Adrenal gland (tissue), 12 donors: Measurements from ENCODE around the gene CASP6. TPM values are rescaled to one million over a fixed set of nuclear protein-coding genes. Genes with fewer than 3 reads are reported as not detected.
A peak's percentile ranks its signal among the peaks of the same experiment; 100 is the strongest.

Source experiments
- DNase-seq, 7 donors: peaks; one replicate each; pipeline ENCODE4 v3.0.0-alpha.2; 2019 to 2020
- H3K27ac ChIP-seq, 5 donors: fragments of 200-600 bp; sonication (generic) in 4 of 5; 1 replicate in 3 of 5; 2 replicates in 2 of 5; pipeline versions ENCODE4 v1.5.1 to v1.8.0; 2016 to 2020; ENCODE audit warnings: mild to moderate bottlenecking in 1 of 5
- H3K27me3 ChIP-seq: fragments of 200-600 bp; 2 replicates; pipeline ENCODE4 v1.8.0; 2021
- H3K36me3 ChIP-seq, 2 donors: fragments of 200-600 bp; replicated peaks in 1 of 2; 1 replicate in 1 of 2; 2 replicates in 1 of 2; pipeline versions ENCODE4 v1.5.1 to v1.8.0; 2018 to 2022
- H3K4me1 ChIP-seq, 2 donors: fragments of 200-600 bp; replicated peaks in 1 of 2; 1 replicate in 1 of 2; 2 replicates in 1 of 2; pipeline versions ENCODE4 v1.5.1 to v1.8.0; 2018 to 2021
- H3K4me3 ChIP-seq, 4 donors: fragments of 200-600 bp; sonication (generic) in 3 of 4; one replicate each; pipeline ENCODE4 v1.5.1; 2016 to 2018
- H3K9me3 ChIP-seq, 3 donors: fragments of 200-600 bp; sonication (generic) in 1 of 3; replicated peaks in 1 of 3; 1 replicate in 2 of 3; 2 replicates in 1 of 3; pipeline versions ENCODE4 v1.5.1 to v1.8.0; 2016 to 2021
- CTCF ChIP-seq, 6 experiments: fragments of 450-650 bp in 4 of 6; fragments of 200-600 bp in 2 of 6; sonication (generic) in 1 of 6; IDR thresholded peaks; 1 replicate in 5 of 6; 2 replicates in 1 of 6; pipeline versions ENCODE4 v1.5.1 to v1.8.0; 2016 to 2021; ENCODE audit warnings: antibody characterized with exemption in 6 of 6, mild to moderate bottlenecking in 2 of 6, moderate library complexity in 1 of 6
- POLR2A ChIP-seq, 2 donors: fragments of 450-650 bp; IDR thresholded peaks; one replicate each; pipeline ENCODE4 v1.6.1; 2017; ENCODE audit warnings: antibody characterized with exemption in 2 of 2, mild to moderate bottlenecking in 2 of 2, moderate library complexity in 1 of 2
- WGBS, 4 donors: extraction: QIAGEN DNeasy Blood & Tissue Kit in 2 of 4; methylation state at CpG; one replicate each; pipeline versions ENCODE4 v1.1.5 to v1.1.7; 2013 to 2017; 5-methylcytosine and 5-hydroxymethylcytosine counted together
- intact Hi-C, 2 donors: fragments of 100-400 bp; cut with DNase I; formaldehyde crosslinking; loops; one replicate each; pipeline versions ENCODE4 v1.14.1 to v1.15.0; 2022 to 2023
- polyA plus RNA-seq, 3 donors: library from polyadenylated mRNA; stranded (reverse); fragments of 200-250 nt in 2 of 3; fragments of 350-450 nt in 1 of 3; fragmentation: Illumina TruSeq in 1 of 3; extraction: RNeasy Lipid Tissue Mini Kit (QIAGEN cat#74804) in 1 of 3; gene quantifications; one replicate each; pipeline ENCODE4 v1.2.3, GENCODE V29; 2013 to 2014
- total RNA-seq, 9 donors: library from RNA; depleted of rRNA in 4 of 9; stranded (reverse); fragments of >200 nt in 4 of 9; fragments of 120-200 nt in 1 of 9; fragmentation: NEBNext Ultra II Directional in 1 of 9; extraction: Animal tissue kit (Norgen Biotek cat#: 25700) in 1 of 9; gene quantifications; one replicate each; pipeline versions ENCODE4 v1.1.0 to v1.2.4, GENCODE V29; 2013 to 2023
- donor health status: healthy with polysubstance abuse.
- donor health status: Bipolar disorder and iron deficiency.
- donor health status: DM: yes; HTN: yes; CAD: no.
- donor health status: DM: no; HTN: no; CAD: no.
- donor health status: DM: no; HTN: no; CAD: no.
- donor health status: DM: yes; HTN: yes; CAD: no.

Gene CASP6
- total and polyA plus RNA-seq, 12 donors: 7.3 to 21.6 (median 11.9) TPM

DNA sequence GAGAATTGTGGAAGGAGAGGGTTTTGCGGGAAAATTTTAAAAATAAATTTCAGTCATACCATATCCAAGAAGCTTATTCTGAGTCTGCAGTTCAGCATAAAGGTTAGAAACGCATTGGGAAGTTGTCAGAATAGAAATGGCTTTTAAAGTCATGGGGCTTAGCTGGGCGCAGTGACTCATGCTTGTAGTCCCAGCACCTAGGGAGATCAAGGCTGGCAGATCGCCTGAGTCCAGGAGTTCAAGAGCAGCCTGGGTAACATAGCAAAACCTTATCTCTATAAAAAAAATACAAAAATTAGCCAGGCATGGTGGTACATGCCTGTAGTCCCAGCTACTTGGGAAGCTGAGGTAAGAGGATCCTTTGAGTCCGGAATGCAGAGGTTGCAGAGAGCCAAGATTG is 30.5 kb upstream of the CASP6 start:
- no peak overlapping the region for H3K4me3 ChIP-seq
- no peaks in the 10 kb centered on the region for H3K9me3 ChIP-seq
- H3K27me3 ChIP-seq: no peaks in the 10 kb centered on the region
- no peak for TF ChIP-seq CTCF (IDR thresholded peaks at IDR 0.05)
- TF ChIP-seq POLR2A (IDR thresholded peaks at IDR 0.05): no peak
- H3K4me1 ChIP-seq: peaks cover 0 to 3% of the 10 kb centered on the region in 2 donors
- intact Hi-C loops: no loop called here
- H3K27ac ChIP-seq: no peak overlapping the region
- 84 to 93% (median 89%) methylated on average over 5 of the region's 5 CpGs for WGBS, 4 donors
- no peak for DNase-seq
- H3K36me3 ChIP-seq: no peaks in the 10 kb centered on the region

DNA sequence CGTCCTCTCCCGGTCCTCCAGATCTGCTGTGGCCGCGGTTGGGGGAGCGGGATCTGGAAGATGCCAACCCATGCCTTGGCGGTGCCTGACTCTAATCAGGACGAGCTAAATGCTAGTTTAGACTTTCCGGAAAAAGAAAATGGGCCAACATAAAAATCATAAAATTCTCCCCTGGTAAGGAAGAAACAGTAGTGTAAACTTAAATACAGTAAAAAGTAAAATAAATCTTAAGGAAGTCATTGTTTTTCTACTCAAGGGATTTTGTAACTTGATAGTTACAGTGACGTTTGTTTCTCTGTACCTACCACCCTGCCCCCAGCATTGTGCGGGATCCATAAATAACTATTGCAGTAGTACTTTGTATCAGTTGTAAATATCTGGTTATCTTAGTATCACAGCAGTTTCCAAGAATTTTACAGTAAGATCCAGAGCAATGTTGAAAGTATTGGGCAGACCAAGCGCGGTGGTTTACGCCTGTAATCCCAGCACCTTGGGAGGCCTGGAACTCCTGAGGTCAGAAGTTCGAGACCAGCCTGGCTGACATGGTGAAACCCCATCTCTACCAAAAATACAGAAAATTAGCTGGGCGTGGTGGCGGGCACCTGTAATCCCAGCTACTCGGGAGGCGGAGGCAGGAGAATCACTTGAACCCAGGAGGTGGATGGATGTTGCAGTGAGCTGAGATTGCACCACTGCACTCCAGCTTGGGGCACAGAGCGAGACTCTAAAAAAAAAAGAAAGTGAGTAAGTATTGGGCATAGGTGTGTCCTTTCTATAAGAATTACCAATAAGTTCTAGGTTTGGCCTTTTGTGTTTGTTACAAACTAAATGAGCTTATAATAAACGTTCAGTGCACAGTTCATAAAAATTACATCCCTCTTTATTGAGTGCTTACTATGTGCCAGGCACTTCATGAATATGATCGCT is 27.6 kb upstream of the CASP6 start:
- Histone ChIP-seq H3K36me3 (no peaks in the 10 kb centered on the region), H3K4me1 (peaks cover 0 to 22% of the 10 kb centered on the region in 2 donors), H3K27ac (peak overlapping the region; percentile 65 to 90 (median 85)), H3K27me3 (no peaks in the 10 kb centered on the region), H3K9me3 (no peaks in the 10 kb centered on the region), H3K4me3 (peak overlapping the region in 2 of 4 donors; percentile 75 to 91)
- peak in 5 of 7 donors; percentile 28 to 59 (median 43) for DNase-seq
- TF ChIP-seq POLR2A (IDR thresholded peaks at IDR 0.05) (no peak), CTCF (IDR thresholded peaks at IDR 0.05) (no peak)
- WGBS, 4 donors: 48 to 51% (median 50%) methylated on average over 20 to 21 of the region's 21 CpGs
- intact Hi-C loops: no loop called here

GRCh38 chr4:109729718-109730618 is 26.7 kb upstream of the CASP6 start, which contains the start of gene PLA2G12A:
Gene PLA2G12A (minus strand): TSS chr4:109730070. CDS start chr4:109729809, 261 bp downstream.
- intact Hi-C loops: no loop called here
- DNase-seq: peak; percentile 64 to 75 (median 71)
- Histone ChIP-seq H3K36me3 (no peaks in the 10 kb centered on the region), H3K27me3 (no peaks in the 10 kb centered on the region), H3K9me3 (no peaks in the 10 kb centered on the region), H3K27ac (peak within 1 kb of the TSS; percentile 65 to 90 (median 85)), H3K4me1 (peaks cover 0 to 22% of the 10 kb centered on the region in 2 donors), H3K4me3 (peak within 1 kb of the TSS; percentile 50 to 97 (median 83))
- TF ChIP-seq POLR2A (IDR thresholded peaks at IDR 0.05): peak in 1 of 2 donors; percentile 48
- TF ChIP-seq CTCF (IDR thresholded peaks at IDR 0.05): peak in 1 of 6 experiments; percentile 8
- 0 to 1% (median 1%) methylated on average over 21 to 83 of the region's 83 CpGs for WGBS, 4 donors
